NCI-H748 treated with DMSO at 0.1 percent for 48 hours (cell line): Measurements from ENCODE around the gene TBC1D7.
A peak's percentile ranks its signal among the peaks of the same experiment; 100 is the strongest.
"Not testable (repeated sequence)": the region's sequence is repeated elsewhere in the genome, so short reads cannot be mapped to it uniquely, and the experiment has no call there.

Source experiments
- DNase-seq: peaks from one replicate; lab custom pipeline; 2025; lab: John Stamatoyannopoulos, UW

TBC1D7 gene

GRCh38 chr6:13355999-13356785 is 27.9 kb upstream of the TBC1D7 start:
- DNase-seq = no peak

- DNase-seq = no peak
Observed at GRCh38 chr6:13355043-13355945, 27.0 kb upstream of the TBC1D7 start.

GRCh38 chr6:13354331-13355042 is 26.1 kb upstream of the TBC1D7 start:
- no peak for DNase-seq

GRCh38 chr6:13352165-13352564 is 23.8 kb upstream of the TBC1D7 start:
- DNase-seq = no peak

- no peak for DNase-seq
Observed at GRCh38 chr6:13351271-13351670, 22.9 kb upstream of the TBC1D7 start.

GRCh38 chr6:13349811-13350506 is 21.6 kb upstream of the TBC1D7 start:
- no peak for DNase-seq

GRCh38 chr6:13348334-13349113 is 20.2 kb upstream of the TBC1D7 start:
- DNase-seq = no peak

GRCh38 chr6:13346245-13346644 is 17.9 kb upstream of the TBC1D7 start:
- no peak for DNase-seq

GRCh38 chr6:13342414-13343019 is 14.2 kb upstream of the TBC1D7 start:
- DNase-seq = no peak

GRCh38 chr6:13339863-13340630 is 11.7 kb upstream of the TBC1D7 start:
- no peak for DNase-seq

- DNase-seq = no peak
Observed at GRCh38 chr6:13338038-13338437, 9.7 kb upstream of the TBC1D7 start.

- DNase-seq = peak; percentile 69
Observed at GRCh38 chr6:13336553-13336952, 8.2 kb upstream of the TBC1D7 start.

GRCh38 chr6:13334953-13335352 is 6.6 kb upstream of the TBC1D7 start:
- DNase-seq = no peak

GRCh38 chr6:13332349-13332706 is 4.0 kb upstream of the TBC1D7 start:
- DNase-seq = no peak

GRCh38 chr6:13331516-13332348 is 3.4 kb upstream of the TBC1D7 start:
- peak; percentile 38 for DNase-seq

- no peak for DNase-seq
Observed at GRCh38 chr6:13328875-13329183, 492 bp upstream of the TBC1D7 start.

GRCh38 chr6:13327691-13328075 is 654 bp downstream of the TBC1D7 start:
- DNase-seq = peak; percentile 52

GRCh38 chr6:13326031-13326586 is 2.2 kb downstream of the TBC1D7 start:
- DNase-seq = not testable (repeated sequence)
